Fibroblast of skin of scalp (primary cell): ENCODE data around the gene G0S2.

Source experiments
- DNase-seq: peaks from one replicate; pipeline ENCODE4 v3.0.0-alpha.2; 2013

Gene G0S2

DNA sequence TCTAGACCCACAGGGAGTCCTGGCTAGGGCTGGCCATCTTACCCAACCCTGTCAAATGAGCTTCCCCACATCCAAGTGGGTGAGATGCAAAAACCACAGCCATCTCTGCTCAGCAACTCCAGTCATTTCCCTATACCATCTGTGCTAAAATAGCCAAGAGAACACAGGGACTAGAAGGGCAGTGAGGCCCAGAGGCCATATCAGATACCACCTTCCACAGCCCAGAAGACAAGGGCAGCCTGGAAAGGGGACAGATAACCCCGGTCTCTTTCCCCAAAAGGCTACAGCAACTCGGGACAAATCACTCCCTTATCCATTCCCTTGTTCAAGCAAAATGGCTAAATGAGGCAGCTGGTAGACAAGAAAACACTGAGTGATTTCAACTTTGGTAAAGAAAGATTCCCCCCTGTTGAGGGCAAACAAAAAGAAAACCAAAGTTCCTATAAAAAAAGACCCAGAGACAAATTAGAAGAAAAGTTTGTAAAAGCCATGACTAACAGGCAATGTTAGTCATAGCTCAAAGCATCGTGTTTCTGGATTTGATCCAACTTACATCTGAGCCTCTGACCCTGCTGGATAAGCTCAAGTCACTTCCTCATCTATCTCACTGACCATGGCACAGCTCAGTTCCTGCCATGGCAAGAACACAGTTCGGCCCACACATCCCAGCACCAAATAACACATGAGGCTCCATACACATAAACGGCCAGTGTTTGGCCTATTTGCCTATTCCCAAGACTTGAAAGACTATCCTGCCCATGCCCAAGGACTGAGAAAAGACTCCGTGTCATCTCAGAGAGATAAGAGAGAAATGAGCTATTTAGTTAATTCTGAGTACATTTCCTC is 26.1 kb upstream of the G0S2 start:
- DNase-seq = peak; percentile 90

DNA sequence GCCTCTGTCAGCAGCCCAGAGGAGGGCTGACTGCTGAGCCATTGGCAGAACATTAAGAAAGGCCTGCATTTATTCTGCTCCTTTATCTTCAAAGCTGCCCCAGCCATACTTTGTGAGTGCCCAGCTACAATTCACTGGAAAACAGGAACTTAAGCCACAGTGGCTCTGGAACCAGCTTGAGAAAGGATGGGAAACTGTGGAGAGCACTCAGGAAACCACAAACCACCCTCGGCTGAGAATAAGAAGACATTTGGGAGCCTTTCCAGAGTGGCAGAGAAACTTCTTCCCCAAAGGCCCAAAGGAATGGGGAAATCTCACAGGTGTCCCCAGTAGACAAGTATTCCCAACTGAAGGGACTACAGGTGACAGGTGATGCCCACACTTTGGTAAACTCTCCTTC is 24.8 kb upstream of the G0S2 start:
- peak; percentile 35 for DNase-seq

DNA sequence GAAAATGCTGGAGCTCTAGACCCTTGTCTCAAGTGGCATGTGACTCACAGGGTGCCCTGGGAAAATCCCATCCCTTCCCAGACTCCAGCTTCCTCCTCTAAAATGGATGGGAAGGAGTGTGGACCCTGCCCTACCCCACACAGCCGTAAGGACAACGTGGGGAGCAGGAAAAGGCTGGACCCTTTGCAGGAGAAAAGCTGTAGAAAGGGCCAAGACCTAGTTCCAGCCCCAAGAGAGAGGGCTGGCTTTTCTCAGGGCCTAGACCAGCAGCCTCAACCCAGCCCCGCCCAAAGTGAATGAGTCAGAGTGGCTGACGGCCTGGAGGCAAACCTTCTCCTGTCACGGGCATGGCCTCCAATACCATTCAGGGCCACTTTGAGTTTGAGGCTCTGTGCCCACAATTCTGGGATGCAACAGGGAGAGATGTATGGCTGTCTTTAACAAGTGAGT is 24.0 kb upstream of the G0S2 start:
- DNase-seq = peak; percentile 69

- no peak for DNase-seq
Measured at GRCh38 chr1:209652121-209652735, 23.0 kb upstream of the G0S2 start, which contains the start of gene LAMB3. TSS of gene LAMB3 (minus strand) at chr1:209652425. CDS start at chr1:209650944, 1,481 bp downstream.

DNA sequence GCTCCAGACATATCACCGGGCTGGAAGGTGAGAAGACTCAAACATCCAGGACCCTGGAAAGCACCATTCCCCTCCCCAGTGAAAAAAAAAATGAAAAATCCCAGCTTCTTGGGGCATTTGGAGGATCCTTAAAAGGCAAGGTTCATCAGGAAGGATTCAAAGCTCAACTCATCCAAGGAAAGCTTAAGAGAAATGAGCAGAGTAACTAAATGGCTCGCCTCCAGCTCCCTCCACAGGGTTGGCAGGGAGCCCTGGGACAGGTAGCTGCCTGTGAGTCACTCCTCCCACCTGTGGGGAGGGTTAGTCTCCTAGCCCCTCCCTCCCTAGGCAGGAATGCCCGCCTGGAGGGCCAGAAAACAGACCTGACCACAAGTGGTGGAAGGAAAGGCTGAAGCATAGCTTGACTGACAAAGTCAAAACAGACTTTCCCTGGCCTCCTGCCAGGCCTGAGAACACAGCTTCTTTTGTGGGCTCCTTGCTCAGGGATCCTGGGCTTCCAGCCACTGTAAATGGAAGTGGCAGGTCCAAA is 22.3 kb upstream of the G0S2 start:
- peak; percentile 69 for DNase-seq

DNA sequence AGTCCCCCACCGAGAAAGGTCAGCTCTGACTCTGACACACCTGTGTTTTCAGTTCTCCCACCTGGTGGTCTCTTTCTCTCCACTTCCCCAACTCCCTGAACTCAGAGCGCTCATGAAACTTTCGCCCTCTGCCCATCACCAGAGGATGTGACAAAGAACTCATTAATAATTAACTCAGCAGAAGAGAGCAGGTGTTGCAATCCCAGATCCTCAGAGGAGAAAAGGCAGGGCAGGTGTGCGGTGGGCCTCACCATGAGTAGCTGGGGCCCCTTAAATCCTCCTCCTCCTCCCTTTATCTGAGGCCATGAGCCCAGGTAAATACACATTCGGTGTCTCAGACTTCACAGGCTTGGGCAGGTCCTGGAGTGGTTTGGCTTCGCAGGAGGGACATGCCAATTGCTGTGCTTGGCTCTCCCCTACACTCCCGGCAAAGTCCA is 21.3 kb upstream of the G0S2 start:
- no peak for DNase-seq

DNA sequence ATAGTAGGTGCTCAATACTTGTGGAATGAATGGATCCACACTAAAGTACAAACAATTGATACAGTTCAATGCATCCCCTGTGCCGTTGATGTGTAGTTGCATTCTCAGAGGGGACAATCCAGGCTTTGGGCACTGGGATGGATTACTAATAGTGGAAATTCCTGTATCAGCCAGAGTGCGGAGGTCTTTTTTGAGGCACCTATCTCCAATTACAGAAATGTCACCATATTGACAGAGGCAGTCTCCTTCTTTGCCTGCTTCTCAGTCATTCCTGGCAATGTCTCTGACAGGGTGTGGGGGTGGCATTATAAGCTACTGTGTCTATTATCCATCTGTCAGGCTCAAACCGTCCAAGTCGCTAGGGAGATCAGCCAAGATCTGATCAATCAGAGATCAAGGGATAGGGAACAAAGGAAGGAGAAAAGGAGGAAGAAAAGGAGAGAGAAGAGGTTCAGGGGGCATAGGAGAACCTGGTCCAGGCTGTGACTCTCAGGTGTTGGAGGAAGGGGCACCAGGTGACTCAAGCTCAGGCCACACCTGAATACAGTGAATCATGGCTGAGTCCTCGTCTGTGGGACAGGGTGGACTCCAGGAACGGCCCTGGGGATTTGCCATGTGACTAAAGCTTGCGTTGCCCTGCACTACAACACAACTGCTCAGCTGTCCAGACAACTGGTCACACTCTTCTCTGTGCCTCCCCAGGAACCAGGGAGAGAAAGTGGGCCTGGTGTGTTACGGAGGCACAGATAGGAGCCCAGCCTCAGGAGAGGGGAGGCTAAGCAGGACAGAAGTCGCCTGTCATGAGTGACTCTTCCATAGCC is 19.6 kb upstream of the G0S2 start:
- DNase-seq = no peak

DNA sequence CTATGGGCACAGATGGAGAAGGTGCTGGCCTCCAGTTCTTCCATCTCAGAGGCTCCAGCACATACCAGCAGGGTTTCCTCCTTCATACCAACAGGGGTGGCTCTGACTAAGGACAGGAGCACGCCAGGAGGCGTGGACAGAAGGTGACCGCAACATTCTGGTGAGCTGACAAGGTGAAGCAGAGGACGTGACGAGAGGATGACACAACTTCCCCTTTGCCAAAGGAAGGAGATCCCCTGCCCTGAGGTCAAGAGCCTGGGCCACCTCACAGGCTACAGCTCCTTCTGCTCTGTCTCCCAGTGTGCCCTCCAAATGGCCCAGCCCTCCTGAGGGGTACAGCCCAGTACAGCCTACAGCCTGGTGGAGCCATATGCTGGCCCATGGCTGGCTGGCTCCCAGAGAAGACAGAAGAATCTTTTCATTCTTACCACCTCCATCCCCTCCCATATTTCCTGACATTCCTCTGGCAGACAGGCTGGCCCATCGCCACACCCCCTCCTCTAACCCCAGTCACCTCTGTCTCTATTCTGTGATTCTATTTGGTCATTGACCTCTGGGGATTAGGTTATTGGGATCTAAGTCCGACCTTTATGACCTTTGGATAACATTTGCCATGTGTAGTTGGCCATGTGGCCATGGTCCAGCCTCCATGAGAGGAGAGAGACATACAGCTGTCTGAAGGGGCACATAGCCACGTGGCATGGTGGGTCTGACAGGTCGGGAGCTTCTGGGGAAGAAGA is 17.9 kb upstream of the G0S2 start:
- DNase-seq = no peak

- DNase-seq = no peak
Measured at GRCh38 chr1:209657918-209658317, 17.3 kb upstream of the G0S2 start.

DNA sequence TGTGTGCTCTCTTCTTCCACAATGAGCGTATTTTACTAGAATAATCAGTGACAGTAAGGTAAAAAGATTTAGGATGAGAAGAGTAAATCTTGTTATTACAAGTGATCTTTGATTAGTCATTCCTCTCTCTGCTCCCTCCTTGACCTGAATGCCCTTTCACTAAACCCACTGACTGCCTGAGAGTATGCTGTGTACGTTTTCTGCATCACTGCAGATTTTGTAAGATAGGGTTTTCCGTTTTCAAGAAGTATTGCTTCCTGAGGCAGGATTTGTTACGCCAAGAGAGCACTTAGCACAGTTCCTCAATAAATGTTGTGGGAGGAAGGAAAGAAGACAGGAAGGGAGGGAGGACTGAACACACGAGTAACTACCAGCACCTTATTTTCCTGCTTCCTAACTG is 15.3 kb upstream of the G0S2 start:
- no peak for DNase-seq

DNA sequence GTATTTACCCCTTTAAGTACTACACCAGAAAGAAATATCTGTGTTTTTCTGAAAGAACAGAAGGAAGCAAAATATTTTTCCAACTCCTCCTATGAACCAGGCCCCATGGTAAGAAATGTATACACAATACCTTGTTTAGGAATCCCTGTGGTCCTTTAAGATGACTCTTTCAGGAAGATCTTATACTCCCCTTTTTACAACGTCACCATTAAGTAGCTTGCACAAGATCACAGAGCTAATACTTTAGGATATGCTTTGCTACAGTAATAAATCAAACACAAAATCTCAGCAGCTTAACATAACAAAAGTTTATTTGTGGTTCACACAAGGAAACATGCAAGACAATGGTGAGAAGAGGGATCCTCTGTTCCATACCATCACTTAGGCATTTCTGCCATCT is 14.1 kb upstream of the G0S2 start:
- no peak for DNase-seq

- DNase-seq = no peak
Measured at GRCh38 chr1:209662879-209663327, 12.3 kb upstream of the G0S2 start.

DNA sequence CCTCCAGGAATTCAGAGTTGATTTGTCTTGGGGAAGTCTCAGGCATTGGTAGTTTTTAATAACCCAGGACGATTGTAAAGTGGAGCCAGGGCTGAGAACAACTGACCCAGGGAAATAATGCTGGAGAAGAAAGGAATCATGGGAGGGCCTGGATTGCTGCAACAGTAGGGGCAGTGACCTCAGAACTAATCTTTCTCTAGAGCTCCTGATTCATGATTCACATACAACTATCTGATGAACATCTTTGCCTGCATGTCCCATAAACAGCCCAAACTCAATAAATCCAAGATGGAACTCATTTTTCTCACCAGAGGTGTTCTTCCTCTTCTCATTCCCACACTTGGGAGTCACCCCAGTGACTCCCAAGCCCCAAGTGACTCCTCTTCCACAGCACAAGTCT is 8.1 kb upstream of the G0S2 start:
- no peak for DNase-seq

GRCh38 chr1:209667708-209668107 is 7.5 kb upstream of the G0S2 start:
- DNase-seq = no peak

- no peak for DNase-seq
Measured at GRCh38 chr1:209670441-209671082, 4.7 kb upstream of the G0S2 start.

- no peak for DNase-seq
Measured at GRCh38 chr1:209672705-209673630, 2.2 kb upstream of the G0S2 start.

- peak; percentile 26 for DNase-seq
Measured at GRCh38 chr1:209673631-209674417, 1.4 kb upstream of the G0S2 start.

DNA sequence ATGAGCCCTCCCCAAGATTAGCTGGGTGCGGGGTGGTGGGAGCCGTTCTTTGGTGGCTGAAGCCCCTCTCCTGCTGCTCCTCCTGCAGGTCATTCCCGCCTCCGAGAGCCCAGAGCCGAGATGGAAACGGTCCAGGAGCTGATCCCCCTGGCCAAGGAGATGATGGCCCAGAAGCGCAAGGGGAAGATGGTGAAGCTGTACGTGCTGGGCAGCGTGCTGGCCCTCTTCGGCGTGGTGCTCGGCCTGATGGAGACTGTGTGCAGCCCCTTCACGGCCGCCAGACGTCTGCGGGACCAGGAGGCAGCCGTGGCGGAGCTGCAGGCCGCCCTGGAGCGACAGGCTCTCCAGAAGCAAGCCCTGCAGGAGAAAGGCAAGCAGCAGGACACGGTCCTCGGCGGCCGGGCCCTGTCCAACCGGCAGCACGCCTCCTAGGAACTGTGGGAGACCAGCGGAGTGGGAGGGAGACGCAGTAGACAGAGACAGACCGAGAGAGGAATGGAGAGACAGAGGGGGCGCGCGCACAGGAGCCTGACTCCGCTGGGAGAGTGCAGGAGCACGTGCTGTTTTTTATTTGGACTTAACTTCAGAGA is 448 bp downstream of the G0S2 start:
- DNase-seq = peak; percentile 23

DNA sequence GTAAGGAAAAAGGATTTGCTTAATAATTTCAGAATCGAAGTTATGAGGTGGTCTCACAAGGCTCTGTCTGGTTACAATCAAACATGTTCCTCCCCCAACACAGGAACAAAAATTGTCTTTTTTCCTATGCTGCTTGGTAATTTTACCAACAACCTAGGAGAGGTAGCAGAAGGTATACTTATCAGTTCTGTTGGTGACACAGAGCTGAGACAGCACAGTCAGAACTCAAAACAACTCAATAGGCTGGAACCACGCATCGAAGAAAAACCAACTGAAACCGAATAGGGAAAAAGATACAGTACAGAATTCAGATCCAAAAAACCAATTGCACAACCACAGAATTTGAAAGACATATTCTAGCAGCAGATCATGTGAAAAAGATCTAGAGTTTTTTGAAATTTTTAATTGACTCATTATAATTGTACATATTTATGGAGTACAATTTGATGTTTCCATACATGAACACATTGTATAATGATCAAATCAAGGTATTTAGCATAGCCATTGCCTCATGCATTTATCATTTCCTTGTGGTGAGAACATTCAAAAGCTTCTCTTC is 3.8 kb downstream of the G0S2 start:
- no peak for DNase-seq
